Measurements from ENCODE around the gene LRRC38. TPM values are rescaled to one million over a fixed set of nuclear protein-coding genes. Genes with fewer than 3 reads are reported as not detected.
"Not testable (repeated sequence)": the region's sequence is repeated elsewhere in the genome, so short reads cannot be mapped to it uniquely, and the experiment has no call there.

Gene LRRC38
- total RNA-seq, 4 donors from 2014 or later, result not detected

- intact Hi-C loops (cut with DNase I; ENCODE audit: low total_unique reads), result no loop called here
- no peak for DNase-seq
- Histone ChIP-seq H3K36me3 (no peaks in the 10 kb centered on the region), H3K4me1 (no peaks in the 10 kb centered on the region), H3K27ac (no peak overlapping the region), H3K4me3 (no peak overlapping the region), H3K9me3 (no peaks in the 10 kb centered on the region), H3K27me3 (no peaks in the 10 kb centered on the region)
- TF ChIP-seq POLR2A (IDR thresholded peaks at IDR 0.05), result no peak
- TF ChIP-seq CTCF (IDR thresholded peaks at IDR 0.05), result no peak
Measured at GRCh38 chr1:13435458-13435857, 78.3 kb downstream of the LRRC38 start.

- H3K27ac ChIP-seq; intact Hi-C loops (cut with DNase I; ENCODE audit: low total_unique reads); DNase-seq; H3K4me3 ChIP-seq; H3K36me3 ChIP-seq; H3K9me3 ChIP-seq; H3K4me1 ChIP-seq; H3K27me3 ChIP-seq: not testable (repeated sequence)
Measured at GRCh38 chr1:13433694-13434358, 80.0 kb downstream of the LRRC38 start.

- intact Hi-C loops (cut with DNase I; ENCODE audit: low total_unique reads), result no loop called here
- Histone ChIP-seq H3K27me3 (no peaks in the 10 kb centered on the region), H3K9me3 (no peaks in the 10 kb centered on the region), H3K4me3 (no peak overlapping the region), H3K36me3 (no peaks in the 10 kb centered on the region), H3K4me1 (no peaks in the 10 kb centered on the region), H3K27ac (no peak overlapping the region)
- no peak for TF ChIP-seq POLR2A (IDR thresholded peaks at IDR 0.05)
- no peak for TF ChIP-seq CTCF (IDR thresholded peaks at IDR 0.05)
- DNase-seq, result no peak
Measured at GRCh38 chr1:13432251-13432650, 81.6 kb downstream of the LRRC38 start.

GRCh38 chr1:13430495-13430894 is 83.3 kb downstream of the LRRC38 start:
- H3K9me3 ChIP-seq, result no peaks in the 10 kb centered on the region
- intact Hi-C loops (cut with DNase I; ENCODE audit: low total_unique reads), result no loop called here
- H3K36me3 ChIP-seq, result no peaks in the 10 kb centered on the region
- H3K27me3 ChIP-seq, result no peaks in the 10 kb centered on the region
- TF ChIP-seq CTCF (IDR thresholded peaks at IDR 0.05) (no peak), POLR2A (IDR thresholded peaks at IDR 0.05) (no peak)
- DNase-seq, result no peak
- no peaks in the 10 kb centered on the region for H3K4me1 ChIP-seq
- H3K27ac ChIP-seq, result no peak overlapping the region
- H3K4me3 ChIP-seq, result no peak overlapping the region

Other genes starting within 250 kb of the LRRC38 start
- not detected for gene PRAMEF8, start 228.9 kb downstream of the LRRC38 start, total RNA-seq
- not detected for gene PRAMEF33, start 210.5 kb downstream of the LRRC38 start, total RNA-seq
- gene PRAMEF15, start 198.4 kb downstream of the LRRC38 start, total RNA-seq, result not detected
- gene PRAMEF14, start 166.9 kb downstream of the LRRC38 start, total RNA-seq, result not detected
- gene PRAMEF19, start 142.1 kb downstream of the LRRC38 start, total RNA-seq, result not detected
- gene PRAMEF17, start 124.4 kb downstream of the LRRC38 start, total RNA-seq, result not detected
- not detected for gene PRAMEF20, start 103.6 kb downstream of the LRRC38 start, total RNA-seq
- gene PDPN, start 69.8 kb upstream of the LRRC38 start, total RNA-seq, result 10 to 100 TPM; 17.7 to 50.0 (median 30.7) TPM
- 10 to 100 TPM; 13.1 to 72.8 (median 37.0) TPM for gene PRDM2, start 186.2 kb upstream of the LRRC38 start, total RNA-seq

Measured in uterus (tissue), 4 donors.